PFSK-1 (cell line): ENCODE data around the gene VPS13D.

ENCODE experiments used
- POLR2AphosphoS5 ChIP-seq: IDR thresholded peaks from 2 replicates; pipeline ENCODE4 v1.6.1; 2012; ENCODE audit warnings: low read depth, mild to moderate bottlenecking, control low read depth, low read length, moderate library complexity
- TAF1 ChIP-seq: IDR thresholded peaks from 2 replicates; pipeline ENCODE4 v1.6.1; 2012; ENCODE audit warnings: low read length, control low read depth, borderline replicate concordance; ENCODE audit not compliant: insufficient read depth
- TF ChIP-seq, protein P1 (sequence below), 2 experiments: IDR thresholded peaks; 2 replicates each; pipeline versions ENCODE4 v1.6.1 to v1.8.0; 2011 to 2012; ENCODE audit warnings: low read depth in 2 of 2, low read length in 2 of 2, control low read depth in 1 of 2, inconsistent platforms in 1 of 2, mild to moderate bottlenecking in 1 of 2, moderate library complexity in 1 of 2; ENCODE audit not compliant: insufficient read depth in 1 of 2

DNA sequence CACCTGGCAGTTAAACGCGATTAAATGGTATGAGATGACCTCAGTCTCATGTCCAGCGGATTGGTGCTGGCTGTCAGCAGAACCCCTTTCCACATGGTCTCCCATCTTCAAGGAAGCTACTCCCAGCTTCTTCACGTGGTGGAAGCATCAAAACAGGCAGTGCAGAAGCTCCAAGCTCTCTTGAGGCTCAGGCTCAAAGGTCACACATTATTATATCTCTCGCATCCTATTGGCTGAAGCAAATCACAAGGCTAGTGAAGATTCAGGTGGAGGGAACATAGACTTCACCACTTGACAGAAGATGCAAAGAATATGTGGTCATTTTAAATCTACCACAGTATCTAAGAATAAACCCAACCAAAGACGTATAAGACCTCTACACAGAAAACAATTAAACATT is 181.9 kb downstream of the VPS13D start:
- TF ChIP-seq POLR2AphosphoS5 (no peak), TAF1 (no peak)
- TF ChIP-seq, protein P1, sequence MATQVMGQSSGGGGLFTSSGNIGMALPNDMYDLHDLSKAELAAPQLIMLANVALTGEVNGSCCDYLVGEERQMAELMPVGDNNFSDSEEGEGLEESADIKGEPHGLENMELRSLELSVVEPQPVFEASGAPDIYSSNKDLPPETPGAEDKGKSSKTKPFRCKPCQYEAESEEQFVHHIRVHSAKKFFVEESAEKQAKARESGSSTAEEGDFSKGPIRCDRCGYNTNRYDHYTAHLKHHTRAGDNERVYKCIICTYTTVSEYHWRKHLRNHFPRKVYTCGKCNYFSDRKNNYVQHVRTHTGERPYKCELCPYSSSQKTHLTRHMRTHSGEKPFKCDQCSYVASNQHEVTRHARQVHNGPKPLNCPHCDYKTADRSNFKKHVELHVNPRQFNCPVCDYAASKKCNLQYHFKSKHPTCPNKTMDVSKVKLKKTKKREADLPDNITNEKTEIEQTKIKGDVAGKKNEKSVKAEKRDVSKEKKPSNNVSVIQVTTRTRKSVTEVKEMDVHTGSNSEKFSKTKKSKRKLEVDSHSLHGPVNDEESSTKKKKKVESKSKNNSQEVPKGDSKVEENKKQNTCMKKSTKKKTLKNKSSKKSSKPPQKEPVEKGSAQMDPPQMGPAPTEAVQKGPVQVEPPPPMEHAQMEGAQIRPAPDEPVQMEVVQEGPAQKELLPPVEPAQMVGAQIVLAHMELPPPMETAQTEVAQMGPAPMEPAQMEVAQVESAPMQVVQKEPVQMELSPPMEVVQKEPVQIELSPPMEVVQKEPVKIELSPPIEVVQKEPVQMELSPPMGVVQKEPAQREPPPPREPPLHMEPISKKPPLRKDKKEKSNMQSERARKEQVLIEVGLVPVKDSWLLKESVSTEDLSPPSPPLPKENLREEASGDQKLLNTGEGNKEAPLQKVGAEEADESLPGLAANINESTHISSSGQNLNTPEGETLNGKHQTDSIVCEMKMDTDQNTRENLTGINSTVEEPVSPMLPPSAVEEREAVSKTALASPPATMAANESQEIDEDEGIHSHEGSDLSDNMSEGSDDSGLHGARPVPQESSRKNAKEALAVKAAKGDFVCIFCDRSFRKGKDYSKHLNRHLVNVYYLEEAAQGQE (IDR thresholded peaks at IDR 0.05; ENCODE audit: insufficient read depth in 1 of 2, low read depth in 2 of 2, low read length in 2 of 2), result no peak
